ENCODE results near the gene VARS1. TPM values are rescaled to one million over a fixed set of nuclear protein-coding genes. Genes with fewer than 3 reads are reported as not detected.
"Not testable (repeated sequence)": the region's sequence is repeated elsewhere in the genome, so short reads cannot be mapped to it uniquely, and the experiment has no call there.

Gene VARS1
- 26.4 and 33.6 TPM in 2 replicates for total RNA-seq (2014; rRNA removed; shearing (Covaris generic))

GRCh38 chr6:31795616-31796298, at the start of gene VARS1:
TSS of gene VARS1 (minus strand) at chr6:31795752. CDS start at chr6:31795217, 535 bp downstream.
- peak; percentile 92 for DNase-seq (ENCODE audit: low read depth)

GRCh38 chr6:31844507-31844906, 49.0 kb upstream of the VARS1 start:
- no peak for DNase-seq (ENCODE audit: low read depth)

- no peak for DNase-seq (ENCODE audit: low read depth)
These were observed 46.5 kb upstream of the VARS1 start for GRCh38 chr6:31842053-31842452.

- not testable (repeated sequence) for DNase-seq (ENCODE audit: low read depth)
These were observed 44.2 kb upstream of the VARS1 start for GRCh38 chr6:31839779-31840126.

- DNase-seq (ENCODE audit: low read depth), result no peak
These were observed 43.4 kb upstream of the VARS1 start for GRCh38 chr6:31838968-31839367.

GRCh38 chr6:31838114-31838553, 42.6 kb upstream of the VARS1 start:
- not testable (repeated sequence) for DNase-seq (ENCODE audit: low read depth)

- DNase-seq (ENCODE audit: low read depth), result peak; percentile 16
These were observed 42.0 kb upstream of the VARS1 start for GRCh38 chr6:31837369-31838113.

- DNase-seq (ENCODE audit: low read depth), result peak; percentile 42
These were observed 41.2 kb upstream of the VARS1 start for GRCh38 chr6:31836474-31837368.

GRCh38 chr6:31836047-31836473, 40.5 kb upstream of the VARS1 start:
- DNase-seq (ENCODE audit: low read depth), result no peak

- peak; percentile 90 for DNase-seq (ENCODE audit: low read depth)
These were observed 39.1 kb upstream of the VARS1 start for GRCh38 chr6:31834367-31835250.

GRCh38 chr6:31831350-31832215, 36.0 kb upstream of the VARS1 start:
- no peak for DNase-seq (ENCODE audit: low read depth)

GRCh38 chr6:31830886-31831335, 35.4 kb upstream of the VARS1 start:
- no peak for DNase-seq (ENCODE audit: low read depth)

- DNase-seq (ENCODE audit: low read depth), result peak; percentile 61
These were observed 34.2 kb upstream of the VARS1 start for GRCh38 chr6:31829633-31830283.

- DNase-seq (ENCODE audit: low read depth), result peak; percentile 100
These were observed 31.9 kb upstream of the VARS1 start, which contains the start of gene HSPA1B for GRCh38 chr6:31827286-31828079. TSS of gene HSPA1B (plus strand) at chr6:31827738. CDS start at chr6:31827951, 213 bp downstream.

- DNase-seq (ENCODE audit: low read depth), result peak; percentile 90
These were observed 31.3 kb upstream of the VARS1 start for GRCh38 chr6:31826793-31827285.

- DNase-seq (ENCODE audit: low read depth), result no peak
These were observed 30.0 kb upstream of the VARS1 start for GRCh38 chr6:31825553-31825952.

- not testable (repeated sequence) for DNase-seq (ENCODE audit: low read depth)
These were observed 28.1 kb upstream of the VARS1 start for GRCh38 chr6:31823592-31824196.
